GM19035 (cell line): ENCODE data around the gene ZNF717.
"Not testable (repeated sequence)": the region's sequence is repeated elsewhere in the genome, so short reads cannot be mapped to it uniquely, and the experiment has no call there.

Experiments
- ATAC-seq: cut with Tn5 transposase; IDR thresholded peaks from one replicate; pipeline ENCODE4 v1.9.1; 2021; ENCODE audit not compliant: unreplicated experiment

The ZNF717 gene

DNA sequence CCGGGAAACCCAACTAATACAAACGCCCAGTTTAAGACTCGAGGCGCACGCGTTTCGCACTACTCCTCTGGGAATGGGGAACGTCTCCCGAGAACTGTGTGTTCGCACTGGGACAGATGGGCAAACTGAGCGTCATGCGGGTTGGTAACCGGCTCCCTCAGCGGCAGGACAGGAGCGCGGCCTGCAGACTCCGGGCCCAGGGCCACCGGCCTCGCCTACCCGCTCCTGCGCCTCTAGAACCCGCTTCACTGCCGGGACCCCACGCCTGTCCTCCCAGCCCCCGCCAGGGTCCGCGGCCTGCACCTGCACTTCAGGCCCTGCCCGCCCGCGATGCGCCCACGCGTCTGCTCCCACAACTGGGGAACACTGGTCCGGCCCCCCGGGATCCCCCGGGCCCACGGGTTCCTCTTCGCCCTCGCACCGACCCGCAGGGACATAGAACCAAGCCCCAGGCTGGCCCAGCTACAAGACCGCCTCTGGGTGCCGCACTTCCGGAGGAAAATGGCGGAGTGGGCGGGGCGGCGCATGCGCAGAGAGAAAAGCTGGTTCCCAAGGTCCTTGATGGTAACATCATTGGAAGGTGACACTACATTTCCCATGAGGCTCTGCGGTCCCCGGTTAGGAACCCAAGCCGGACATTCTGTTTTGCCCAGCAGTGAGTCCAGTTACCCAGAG lies at the start of gene ZNF717:
ZNF717 (minus strand) TSS at position 469 of the 675 bp plus-strand sequence. CDS start 2,187 bp downstream, outside the sequence.
- not testable (repeated sequence) for ATAC-seq

DNA sequence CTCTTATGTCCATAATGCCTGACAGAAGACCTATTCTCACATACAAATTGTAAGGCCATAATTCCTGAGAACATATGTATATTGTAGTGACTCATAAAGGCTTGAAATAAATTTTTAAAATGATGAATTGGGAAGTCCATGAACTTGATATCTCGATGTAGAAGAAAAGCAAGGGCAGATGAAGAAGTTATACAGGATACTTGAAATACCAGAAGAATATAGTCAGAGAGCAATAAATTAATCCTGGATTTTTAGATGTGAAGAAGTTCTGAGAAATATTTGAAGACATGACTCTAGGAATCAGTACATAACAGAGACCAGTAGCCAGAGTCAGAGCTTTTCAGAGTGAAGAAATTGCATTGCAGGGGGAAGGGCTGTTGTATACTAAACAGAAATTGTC lies 45.7 kb upstream of the ZNF717 start:
- not testable (repeated sequence) for ATAC-seq

DNA sequence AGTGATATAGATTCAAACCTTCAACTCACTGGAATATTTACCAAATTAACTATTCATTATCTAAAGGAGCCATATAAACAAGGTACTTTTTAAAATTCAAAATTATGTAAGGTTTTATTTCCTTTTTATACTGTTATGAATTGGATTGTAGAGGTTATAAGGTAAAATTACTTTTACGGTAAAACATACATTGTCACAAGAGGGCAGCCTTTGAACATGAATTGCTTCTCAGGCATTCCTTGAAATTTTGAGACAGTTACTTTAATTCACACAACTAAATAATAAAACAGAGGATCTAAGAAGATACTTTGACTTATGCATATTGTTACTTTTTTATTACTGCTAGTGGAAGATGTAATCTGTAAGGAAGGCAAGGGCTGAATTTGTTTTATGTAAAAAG lies 32.7 kb upstream of the ZNF717 start:
- not testable (repeated sequence) for ATAC-seq

DNA sequence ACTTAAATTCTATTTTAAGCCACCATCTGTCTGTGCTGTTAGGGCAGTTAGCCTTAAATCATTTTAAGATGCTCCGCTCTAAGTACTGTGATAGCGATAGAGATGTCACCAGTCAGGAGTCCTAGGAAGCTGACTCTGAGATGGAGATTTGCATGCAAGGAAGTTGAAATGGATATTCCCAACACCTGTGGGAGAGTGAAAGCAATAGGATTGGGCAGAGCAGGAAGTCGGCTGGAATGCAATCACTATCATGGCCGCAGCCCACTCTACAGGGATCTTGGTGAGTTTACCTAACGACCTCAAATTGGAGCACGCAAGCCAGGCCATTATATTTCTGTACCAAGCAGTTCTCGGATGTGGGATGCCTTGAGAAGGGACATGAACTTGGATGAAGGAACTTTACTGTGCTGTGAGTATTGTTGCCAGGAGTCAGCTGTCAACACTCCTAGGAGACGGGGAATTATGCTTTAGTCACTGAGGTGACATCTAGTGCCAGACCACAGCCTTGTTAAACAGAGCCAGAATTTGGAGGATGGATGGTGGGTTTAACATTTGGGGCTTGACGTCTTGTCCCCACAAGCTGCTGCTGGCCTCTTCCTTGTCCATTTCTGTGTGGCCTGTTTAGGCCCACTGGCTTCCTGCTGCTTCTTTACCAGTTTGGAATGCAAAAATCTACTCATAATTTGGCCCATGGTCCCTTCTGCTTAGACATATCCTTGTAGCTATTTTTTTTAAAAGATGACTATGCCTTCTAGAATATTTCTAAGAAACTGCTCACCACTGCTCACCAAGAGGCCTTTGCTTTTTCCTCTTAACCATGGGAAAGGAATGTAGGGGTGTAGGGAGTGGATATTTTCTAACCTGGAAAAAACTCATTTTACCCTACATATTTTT lies 31.2 kb upstream of the ZNF717 start:
- ATAC-seq, result not testable (repeated sequence)

DNA sequence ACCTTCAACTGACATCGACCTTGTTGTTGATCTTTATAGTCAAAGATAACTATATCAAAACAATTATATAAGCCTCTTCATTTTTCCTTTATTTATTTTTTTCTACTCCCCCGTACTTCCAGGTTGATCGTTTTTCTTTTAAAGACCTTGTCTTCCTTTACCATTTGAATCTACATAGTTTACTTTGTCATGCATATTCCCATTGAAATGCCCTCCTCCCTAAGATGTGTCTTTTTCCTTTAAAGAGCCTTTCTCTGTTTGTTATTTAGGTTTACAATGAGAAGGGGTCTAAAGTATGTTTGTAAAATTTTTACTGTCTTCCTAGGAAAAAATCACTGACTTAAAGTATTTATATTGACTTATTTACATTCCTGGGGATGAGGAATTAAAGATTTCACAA lies 29.4 kb upstream of the ZNF717 start:
- no peak for ATAC-seq

DNA sequence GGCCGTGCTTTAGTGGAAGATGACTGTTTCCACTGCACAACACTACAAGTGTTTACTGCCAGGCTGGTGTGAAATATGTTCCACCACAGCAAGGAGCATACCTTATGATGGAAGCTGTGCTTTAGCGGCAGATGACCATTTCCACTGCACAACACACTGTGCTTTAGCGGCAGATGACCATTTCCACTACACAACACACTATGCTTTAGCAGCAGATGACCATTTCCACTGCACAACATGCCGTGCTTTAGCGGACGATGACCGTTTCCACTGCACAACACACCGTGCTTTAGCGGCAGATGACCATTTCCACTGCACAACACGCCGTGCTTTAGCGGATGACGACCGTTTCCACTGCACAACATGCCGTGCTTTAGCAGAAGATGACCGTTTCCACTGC lies 2.8 kb downstream of the ZNF717 start:
- ATAC-seq, result no peak

DNA sequence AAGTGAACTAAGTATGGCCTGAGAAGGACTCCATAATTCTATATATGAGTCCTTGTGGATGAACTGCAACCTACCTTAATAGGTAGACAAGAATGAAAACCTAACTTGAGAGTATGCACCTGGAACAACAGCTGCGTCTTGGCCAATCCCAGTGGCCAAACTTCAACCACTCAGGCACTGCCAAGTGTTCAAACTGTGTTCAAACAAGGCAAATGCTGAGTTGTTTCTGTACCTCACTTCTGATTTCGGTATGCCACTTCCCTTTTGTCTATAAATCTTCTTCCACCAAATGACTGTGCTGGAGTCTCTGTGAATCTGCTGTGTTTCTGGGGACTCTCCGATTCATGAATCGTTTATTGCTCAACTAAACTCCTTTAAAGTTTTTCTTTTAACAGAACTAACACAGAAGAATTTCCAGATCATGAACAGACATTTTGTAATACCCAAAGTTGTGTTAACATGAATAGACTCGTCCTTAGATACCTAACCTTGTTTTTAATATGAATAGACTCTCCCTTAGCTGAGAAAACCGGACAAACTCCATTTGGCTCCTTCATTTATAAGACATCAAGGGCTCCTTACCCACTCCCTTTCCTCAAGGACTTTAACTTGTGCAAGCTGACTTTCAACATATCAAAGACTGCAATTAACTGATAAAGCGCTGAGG lies 4.1 kb downstream of the ZNF717 start:
- no peak for ATAC-seq

DNA sequence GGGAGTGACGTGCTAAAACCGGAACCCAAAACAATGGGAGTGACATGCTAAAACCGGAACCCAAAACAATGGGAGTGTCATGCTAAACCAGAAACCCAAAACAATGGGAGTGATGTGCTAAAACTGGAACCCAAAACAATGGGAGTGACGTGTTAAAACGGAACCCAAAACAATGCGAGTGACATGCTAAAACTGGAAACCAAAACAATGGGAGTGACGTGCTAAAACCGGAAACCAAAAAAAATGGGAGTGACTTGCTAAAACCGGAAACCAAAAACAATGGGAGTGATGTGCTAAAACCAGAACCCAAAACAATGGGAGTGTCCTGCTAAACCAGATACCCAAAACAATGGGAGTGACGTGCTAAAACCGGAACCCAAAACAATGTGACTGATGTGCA lies 7.6 kb downstream of the ZNF717 start:
- ATAC-seq, result not testable (repeated sequence)

DNA sequence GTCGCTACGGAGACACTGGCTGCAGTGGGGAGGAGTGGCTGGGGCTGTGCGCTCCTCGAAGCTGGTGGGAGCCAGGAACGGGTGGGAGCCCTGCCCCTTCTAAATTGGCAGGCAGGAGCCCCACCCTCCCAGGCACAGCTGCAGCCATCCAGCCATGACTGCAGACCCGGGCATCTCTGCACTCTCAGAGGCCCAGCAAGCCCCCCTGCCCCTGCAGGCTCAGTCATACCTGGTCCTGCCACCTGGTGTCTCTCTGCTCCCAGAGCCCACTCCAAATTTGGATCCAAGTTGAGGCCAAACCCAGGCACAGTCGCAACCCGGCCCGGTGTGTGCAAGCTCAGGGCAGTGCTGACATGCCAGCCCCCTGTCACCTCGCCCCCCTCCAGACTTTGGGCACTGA lies 13.7 kb downstream of the ZNF717 start:
- not testable (repeated sequence) for ATAC-seq

DNA sequence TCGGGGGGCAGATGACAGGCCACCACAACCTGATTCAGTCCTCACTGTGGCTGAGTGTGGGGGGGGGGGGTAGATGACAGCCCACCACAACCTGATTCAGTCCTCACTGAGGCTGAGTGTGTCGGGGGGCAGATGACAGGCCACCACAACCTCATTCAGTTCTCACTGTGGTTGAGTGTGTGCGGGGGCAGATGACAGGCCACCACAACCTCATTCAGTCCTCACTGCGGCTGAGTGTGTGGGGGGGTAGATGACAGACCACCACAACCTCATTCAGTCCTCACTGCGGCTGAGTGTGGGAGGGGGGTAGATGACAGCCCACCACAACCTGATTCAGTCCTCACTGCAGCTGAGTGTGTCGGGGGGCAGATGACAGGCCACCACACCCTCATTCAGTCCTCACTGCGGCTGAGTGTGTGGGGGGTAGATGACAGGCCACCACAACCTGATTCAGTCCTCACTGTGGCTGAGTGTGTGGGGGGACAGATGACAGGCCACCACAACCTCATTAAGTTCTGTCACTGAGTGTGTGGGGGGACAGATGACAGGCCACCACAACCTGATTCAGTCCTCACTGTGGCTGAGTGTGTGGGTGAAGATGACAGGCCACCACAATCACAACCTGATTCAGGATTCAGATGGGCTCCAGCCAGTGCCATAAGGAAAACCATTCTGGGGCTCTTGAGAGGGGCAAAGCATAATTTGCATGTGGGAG lies 16.9 kb downstream of the ZNF717 start:
- no peak for ATAC-seq

DNA sequence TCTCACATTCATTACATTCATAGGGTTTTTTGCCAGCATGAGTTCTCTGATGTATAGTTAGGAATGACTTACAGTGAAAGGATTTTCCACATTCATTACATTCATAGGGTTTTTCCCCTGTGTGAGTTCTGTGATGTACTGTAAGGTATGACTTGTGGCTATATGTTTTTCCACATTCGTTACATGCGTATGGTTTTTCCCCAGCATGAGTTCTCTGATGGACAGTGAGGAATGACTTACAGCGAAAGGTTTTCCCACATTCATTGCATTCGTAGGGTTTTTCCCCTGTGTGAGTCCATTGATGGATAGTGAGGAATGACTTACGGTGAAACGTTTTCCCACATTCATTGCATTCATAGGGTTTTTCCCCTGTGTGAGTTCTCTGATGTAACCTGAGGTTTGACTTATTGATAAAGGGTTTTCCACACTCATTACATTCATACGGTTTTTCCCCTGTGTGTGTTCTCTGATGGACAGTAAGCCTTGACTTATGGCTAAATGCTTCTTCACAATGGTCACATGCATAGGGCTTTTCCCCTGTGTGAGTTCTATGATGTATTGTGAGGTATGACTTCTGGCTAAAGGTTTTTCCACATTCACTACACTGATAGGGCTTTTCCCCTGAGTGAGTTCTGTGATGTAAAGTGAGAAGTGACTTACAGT lies 47.4 kb downstream of the ZNF717 start:
- no peak for ATAC-seq

DNA sequence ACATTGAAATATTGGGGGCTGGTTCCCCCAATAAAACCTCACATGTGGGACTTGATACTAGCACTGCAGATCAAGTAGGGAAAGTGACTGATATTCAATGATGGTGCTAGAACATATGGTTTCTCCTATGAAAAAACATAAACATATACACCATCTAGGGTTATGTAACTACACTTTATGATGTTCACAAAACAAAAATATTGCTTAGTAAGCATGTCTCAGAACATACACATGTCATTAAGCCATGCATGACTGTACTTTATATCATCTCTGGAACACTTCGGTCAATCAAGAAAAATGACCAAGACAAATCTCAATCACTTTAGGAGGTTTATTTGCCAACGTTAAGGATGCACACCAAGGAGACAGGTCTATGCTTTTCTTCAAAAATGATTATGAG lies 57.4 kb downstream of the ZNF717 start:
- ATAC-seq, result no peak

DNA sequence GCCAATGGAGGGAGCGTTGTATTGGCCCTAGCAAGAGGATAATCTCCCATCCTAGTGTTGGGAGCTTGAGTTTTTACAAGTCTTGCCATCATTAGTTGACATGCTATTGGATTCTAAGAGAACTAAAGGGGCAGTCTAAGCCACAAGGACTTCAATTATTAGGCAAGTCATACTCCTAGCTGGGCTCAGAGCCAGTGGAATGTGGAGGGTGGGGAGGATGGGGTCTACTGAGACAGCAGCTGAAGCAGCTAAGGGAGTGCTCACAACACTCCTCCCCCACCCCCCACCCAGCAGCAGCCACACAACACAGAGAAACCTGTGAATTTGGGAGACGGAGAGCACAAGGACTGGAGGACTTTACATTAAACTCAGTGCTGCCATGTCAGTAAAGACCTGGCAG lies 93.3 kb downstream of the ZNF717 start:
- no peak for ATAC-seq

DNA sequence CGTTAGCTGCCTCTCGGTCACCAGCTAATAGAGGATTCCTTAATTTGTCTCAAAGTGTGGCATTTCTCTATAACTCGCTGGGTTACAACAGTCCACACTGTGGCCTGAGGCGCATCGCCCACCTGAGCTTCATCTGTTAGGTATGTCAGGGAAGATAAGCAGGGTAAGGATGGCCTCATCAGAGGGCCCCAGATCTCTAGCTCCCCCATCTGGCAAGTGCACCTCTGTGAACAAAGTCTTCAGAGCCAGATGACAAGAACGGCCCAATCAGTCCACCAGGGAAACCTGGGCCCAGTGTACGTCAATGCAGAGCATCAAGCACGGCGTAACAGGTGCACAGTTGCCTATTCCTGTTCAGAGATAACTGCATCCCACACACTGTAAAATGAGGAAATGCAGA lies 98.0 kb downstream of the ZNF717 start:
- ATAC-seq, result no peak
